Mesodermal cell (in vitro differentiated cells): ENCODE measurements around the gene MDC1.
A peak's percentile ranks its signal among the peaks of the same experiment; 100 is the strongest.
"Not testable (repeated sequence)": the region's sequence is repeated elsewhere in the genome, so short reads cannot be mapped to it uniquely, and the experiment has no call there.

Experiments
- H3K27ac ChIP-seq: 2 replicates; pipeline ENCODE4 v1.7.0; 2013; ENCODE audit warnings: mild to moderate bottlenecking, low read depth, low read length, moderate library complexity; ENCODE audit not compliant: severe bottlenecking
- H3K36me3 ChIP-seq: 2 replicates; pipeline ENCODE4 v1.7.1; 2013; ENCODE audit warnings: mild to moderate bottlenecking, low read length, moderate library complexity; ENCODE audit not compliant: control insufficient read depth, insufficient read depth
- H3K4me1 ChIP-seq: one replicate; pipeline ENCODE4 v1.7.1; 2013; ENCODE audit warnings: mild to moderate bottlenecking, low read length; ENCODE audit not compliant: insufficient read depth, control insufficient read depth, poor library complexity, severe bottlenecking
- H3K4me3 ChIP-seq: 2 replicates; pipeline ENCODE4 v1.7.0; 2013; ENCODE audit warnings: low read length, control low read depth, mild to moderate bottlenecking; ENCODE audit not compliant: insufficient read depth, poor library complexity, severe bottlenecking; ENCODE audit errors: extremely low read depth
- H3K9me3 ChIP-seq: 2 replicates; pipeline ENCODE4 v1.7.1; 2013; ENCODE audit warnings: mild to moderate bottlenecking, low read length, moderate library complexity; ENCODE audit not compliant: control insufficient read depth
- WGBS, 2 experiments: methylation state at CpG; one replicate each; pipeline ENCODE4 v1.1.5; 2013; ENCODE audit warnings: missing lambda C conversion rate in 2 of 2; ENCODE audit not compliant: insufficient coverage in 2 of 2; 5-methylcytosine and 5-hydroxymethylcytosine counted together

The MDC1 gene

GRCh38 chr6:30757261-30757904 is 40.3 kb upstream of the MDC1 start:
- no peak overlapping the region for H3K4me3 ChIP-seq
- H3K27ac ChIP-seq: no peak overlapping the region
- H3K4me1 ChIP-seq: peaks cover 49% of the 10 kb centered on the region
- 83 to 100% methylated on average over 1 of the region's 1 CpG for WGBS, 2 experiments
- no peaks in the 10 kb centered on the region for H3K36me3 ChIP-seq
- H3K9me3 ChIP-seq: no peaks in the 10 kb centered on the region

- not testable (repeated sequence) for H3K36me3 ChIP-seq, H3K9me3 ChIP-seq, H3K4me3 ChIP-seq, H3K27ac ChIP-seq
- peaks cover 52% of the 10 kb centered on the region for H3K4me1 ChIP-seq
- 100% methylated on average over 3 to 4 of the region's 7 CpGs for WGBS, 2 experiments
These were observed 39.4 kb upstream of the MDC1 start for GRCh38 chr6:30756405-30757003.

GRCh38 chr6:30754631-30755030 is 37.5 kb upstream of the MDC1 start:
- Histone ChIP-seq H3K36me3 (no peaks in the 10 kb centered on the region), H3K4me1 (peaks cover 37% of the 10 kb centered on the region), H3K4me3 (no peak overlapping the region), H3K9me3 (no peaks in the 10 kb centered on the region), H3K27ac (no peak overlapping the region)
- WGBS, 2 experiments: 100% methylated on average over 1 to 2 of the region's 3 CpGs

- 87 to 89% methylated on average over 10 to 12 of the region's 12 CpGs for WGBS, 2 experiments
- Histone ChIP-seq H3K4me3 (no peak overlapping the region), H3K9me3 (no peaks in the 10 kb centered on the region), H3K4me1 (peaks cover 41% of the 10 kb centered on the region), H3K27ac (peak overlapping the region; percentile 87), H3K36me3 (no peaks in the 10 kb centered on the region)
These were observed 35.3 kb upstream of the MDC1 start for GRCh38 chr6:30752157-30752927.

- Histone ChIP-seq H3K36me3 (no peaks in the 10 kb centered on the region), H3K4me1 (peaks cover 41% of the 10 kb centered on the region), H3K27ac (no peak overlapping the region), H3K4me3 (no peak overlapping the region), H3K9me3 (no peaks in the 10 kb centered on the region)
These were observed 33.2 kb upstream of the MDC1 start for GRCh38 chr6:30750379-30750668.

- H3K27ac ChIP-seq: no peak overlapping the region
- H3K36me3 ChIP-seq: no peaks in the 10 kb centered on the region
- no peak overlapping the region for H3K4me3 ChIP-seq
- 92 to 96% methylated on average over 11 to 12 of the region's 12 CpGs for WGBS, 2 experiments
- peaks cover 42% of the 10 kb centered on the region for H3K4me1 ChIP-seq
- H3K9me3 ChIP-seq: no peaks in the 10 kb centered on the region
These were observed 32.7 kb upstream of the MDC1 start for GRCh38 chr6:30749554-30750378.

- no peaks in the 10 kb centered on the region for H3K9me3 ChIP-seq
- H3K27ac ChIP-seq: peak overlapping the region; percentile 49
- no peak overlapping the region for H3K4me3 ChIP-seq
- H3K4me1 ChIP-seq: peaks cover 42% of the 10 kb centered on the region
- no peaks in the 10 kb centered on the region for H3K36me3 ChIP-seq
- WGBS, 2 experiments: 93 to 94% methylated on average over 3 to 6 of the region's 8 CpGs
These were observed 31.9 kb upstream of the MDC1 start for GRCh38 chr6:30748851-30749540.

- Histone ChIP-seq H3K4me3 (no peak overlapping the region), H3K9me3 (no peaks in the 10 kb centered on the region), H3K36me3 (peaks cover 8% of the 10 kb centered on the region), H3K4me1 (peaks cover 42% of the 10 kb centered on the region), H3K27ac (peak overlapping the region; percentile 41)
- WGBS, 2 experiments: 95% methylated on average over 2 to 4 of the region's 6 CpGs
These were observed 31.1 kb upstream of the MDC1 start for GRCh38 chr6:30747902-30748769.

- H3K9me3 ChIP-seq: no peaks in the 10 kb centered on the region
- peak overlapping the region; percentile 16 for H3K27ac ChIP-seq
- 80 to 100% methylated on average over 1 of the region's 1 CpG for WGBS, 2 experiments
- H3K36me3 ChIP-seq: peaks cover 16% of the 10 kb centered on the region
- no peak overlapping the region for H3K4me3 ChIP-seq
- H3K4me1 ChIP-seq: peaks cover 35% of the 10 kb centered on the region
These were observed 30.2 kb upstream of the MDC1 start for GRCh38 chr6:30747300-30747687.
